H54 (cell line): ENCODE measurements around the gene SMARCAD1.
"Not testable (repeated sequence)": the region's sequence is repeated elsewhere in the genome, so short reads cannot be mapped to it uniquely, and the experiment has no call there.

Experiments used
- DNase-seq: peaks from one replicate; pipeline ENCODE4 v3.0.0; 2011; ENCODE audit warnings: low spot score, mixed read lengths; ENCODE audit not compliant: insufficient read length
- FAIRE-seq: peaks from 3 replicates; lab custom pipeline; 2011; peaks lifted over from hg19 to GRCh38; lab: Jason Lieb, UNC
- POLR2A ChIP-seq: IDR thresholded peaks from 2 replicates; pipeline ENCODE4 v1.6.1; 2011; ENCODE audit warnings: low read depth, mild to moderate bottlenecking, low read length

SMARCAD1 gene

GRCh38 chr4:94298725-94299252 lies 91.1 kb downstream of the SMARCAD1 start:
- DNase-seq (no peak), FAIRE-seq (no peak)
- TF ChIP-seq POLR2A, result no peak

- no peak for TF ChIP-seq POLR2A
- FAIRE-seq (no peak), DNase-seq (no peak)
These were observed 94.5 kb downstream of the SMARCAD1 start for GRCh38 chr4:94302191-94302590.

- TF ChIP-seq POLR2A, result no peak
- DNase-seq (no peak), FAIRE-seq (no peak)
These were observed 96.8 kb downstream of the SMARCAD1 start for GRCh38 chr4:94304365-94304971.

- FAIRE-seq (no peak), DNase-seq (no peak)
- no peak for TF ChIP-seq POLR2A
These were observed 98.0 kb downstream of the SMARCAD1 start for GRCh38 chr4:94305466-94306225.

- no peak for TF ChIP-seq POLR2A
- FAIRE-seq (no peak), DNase-seq (no peak)
These were observed 99.0 kb downstream of the SMARCAD1 start for GRCh38 chr4:94306713-94307112.

GRCh38 chr4:94307231-94307871 lies 99.7 kb downstream of the SMARCAD1 start:
- no peak for DNase-seq
- no peak for TF ChIP-seq POLR2A
- no peak for FAIRE-seq

- DNase-seq, FAIRE-seq: not testable (repeated sequence)
These were observed 112.3 kb downstream of the SMARCAD1 start for GRCh38 chr4:94319927-94320326.

- FAIRE-seq (no peak), DNase-seq (no peak)
- no peak for TF ChIP-seq POLR2A
These were observed 118.2 kb downstream of the SMARCAD1 start for GRCh38 chr4:94325835-94326234.

- no peak for FAIRE-seq
- no peak for TF ChIP-seq POLR2A
These were observed 122.3 kb downstream of the SMARCAD1 start for GRCh38 chr4:94329933-94330332.

GRCh38 chr4:94332983-94333590 lies 125.4 kb downstream of the SMARCAD1 start:
- FAIRE-seq (no peak), DNase-seq (no peak)
- TF ChIP-seq POLR2A, result no peak

More at GRCh38 chr4:94329933-94330332, 122.3 kb downstream of the SMARCAD1 start:
- no peak for DNase-seq

GRCh38 chr4:94333866-94334265 lies 126.2 kb downstream of the SMARCAD1 start:
- no peak for TF ChIP-seq POLR2A
- DNase-seq, result no peak
- FAIRE-seq, result no peak

GRCh38 chr4:94334476-94334875 lies 126.8 kb downstream of the SMARCAD1 start:
- TF ChIP-seq POLR2A, result no peak
- DNase-seq (no peak), FAIRE-seq (no peak)

GRCh38 chr4:94334962-94335361 lies 127.3 kb downstream of the SMARCAD1 start:
- no peak for TF ChIP-seq POLR2A
- no peak for FAIRE-seq

GRCh38 chr4:94336303-94336702 lies 128.6 kb downstream of the SMARCAD1 start:
- TF ChIP-seq POLR2A, result no peak
- FAIRE-seq (no peak), DNase-seq (no peak)

More at GRCh38 chr4:94334962-94335361, 127.3 kb downstream of the SMARCAD1 start:
- no peak for DNase-seq

- not testable (repeated sequence) for FAIRE-seq, DNase-seq
These were observed 129.1 kb downstream of the SMARCAD1 start for GRCh38 chr4:94336791-94337190.
